BJ (cell line): ENCODE results near the gene KATNBL1. TPM values are rescaled to one million over a fixed set of nuclear protein-coding genes. Genes with fewer than 3 reads are reported as not detected.

Experiments
- CTCF ChIA-PET: fragments of 350-600 bp; formaldehyde crosslinking; extraction: SDS; loops from one replicate; lab custom pipeline; 2021; ENCODE audit warnings: antibody characterized with exemption, inconsistent platforms; lab: Yijun Ruan, JAX
- POLR2A ChIA-PET: fragments of 300-600 bp; sonication (Branson Sonifier 250); formaldehyde crosslinking; extraction: SDS; loops from one replicate; lab custom pipeline; 2021; ENCODE audit warnings: antibody characterized with exemption; lab: Charles Lee
- DNase-seq: peaks from one replicate; pipeline ENCODE4 v3.0.0-alpha.2; 2011; ENCODE audit warnings: low read depth
- H3K27me3 ChIP-seq: 2 replicates; pipeline ENCODE4 v1.6.0; 2011; ENCODE audit warnings: low read length; ENCODE audit not compliant: control insufficient read depth, insufficient read depth
- H3K36me3 ChIP-seq: 2 replicates; pipeline ENCODE4 v1.5.1; 2011; ENCODE audit warnings: low read length; ENCODE audit not compliant: control insufficient read depth, insufficient read depth
- H3K4me3 ChIP-seq: 2 replicates; pipeline ENCODE4 v1.5.1; 2011; ENCODE audit warnings: low read depth, mild to moderate bottlenecking, control low read depth, low read length
- CTCF ChIP-seq: IDR thresholded peaks from 2 replicates; pipeline ENCODE4 v1.5.1; 2011; ENCODE audit warnings: low read depth, mild to moderate bottlenecking, control low read depth, inconsistent platforms, low read length, moderate library complexity; ENCODE audit not compliant: insufficient read depth
- polyA plus RNA-seq: library from polyadenylated mRNA; depleted of rRNA; stranded (reverse); fragments of >200 nt; gene quantifications from 2 replicates; pipeline ENCODE4 v1.2.3, GENCODE V29; 2011

KATNBL1 gene
- polyA plus RNA-seq, 1 experiment = 17.3 TPM

DNA sequence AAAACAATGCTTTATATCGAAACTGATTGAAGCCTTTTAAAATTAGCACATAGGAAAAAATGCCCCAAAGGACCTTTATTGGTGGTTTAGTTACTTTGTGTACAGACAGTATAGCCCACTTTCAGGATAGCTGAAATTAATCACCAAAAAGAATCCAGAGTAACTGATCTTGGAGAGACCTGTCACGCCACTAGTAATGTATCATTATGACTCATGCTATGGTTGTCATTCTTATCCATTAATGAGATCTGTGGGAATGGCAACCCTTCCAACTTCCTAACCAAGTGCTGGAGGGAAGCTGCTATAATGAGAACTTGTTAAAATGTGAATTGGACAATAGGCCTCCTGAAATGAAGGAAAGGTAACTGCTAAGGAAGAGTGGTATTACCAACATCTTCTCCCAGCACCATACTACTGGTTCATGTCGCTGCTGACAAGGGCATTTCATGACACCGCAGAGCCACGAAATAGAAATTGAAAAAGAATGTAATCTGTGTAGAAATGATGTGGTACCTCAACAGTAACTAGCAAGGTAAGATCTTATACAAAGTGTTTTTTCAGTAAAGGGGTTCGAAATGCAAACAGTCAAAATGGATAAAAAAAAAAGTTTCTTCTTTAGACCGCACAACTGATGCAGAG, 7.8 kb upstream of the KATNBL1 start:
- CTCF ChIA-PET = interaction anchor here (0.6 to 1.6 kb wide), 3 partner anchors 106 to 149 kb away, joined by 3 to 9 read pairs (median 3); partner anchors contain the start of gene LPCAT4

GRCh38 chr15:34216527-34217270, 6.8 kb upstream of the KATNBL1 start:
- Histone ChIP-seq H3K27me3 (no peaks in the 10 kb centered on the region), H3K36me3 (no peaks in the 10 kb centered on the region), H3K4me3 (no peak overlapping the region)
- ChIA-PET CTCF (interaction anchor here (0.6 to 2.6 kb wide), 5 partner anchors 105 to 150 kb away, joined by 3 to 13 read pairs (median 3); partner anchors contain the start of gene LPCAT4), POLR2A (no interaction called here)
- no peak for DNase-seq
- no peak for TF ChIP-seq CTCF

More for the DNA sequence above, 7.8 kb upstream of the KATNBL1 start:
- Histone ChIP-seq H3K27me3 (no peaks in the 10 kb centered on the region), H3K4me3 (no peak overlapping the region), H3K36me3 (no peaks in the 10 kb centered on the region)
- no peak for TF ChIP-seq CTCF
- no peak for DNase-seq
- POLR2A ChIA-PET = no interaction called here

GRCh38 chr15:34214135-34214534, 4.2 kb upstream of the KATNBL1 start:
- Histone ChIP-seq H3K27me3 (no peaks in the 10 kb centered on the region), H3K36me3 (no peaks in the 10 kb centered on the region), H3K4me3 (no peak overlapping the region)
- DNase-seq = no peak
- no peak for TF ChIP-seq CTCF
- CTCF ChIA-PET = interaction anchor here (6.0 kb wide), 1 partner anchor 153 kb away, joined by 61 read pairs; no protein-coding TSS in a partner anchor
- POLR2A ChIA-PET = no interaction called here

- no peaks in the 10 kb centered on the region for H3K27me3 ChIP-seq
- TF ChIP-seq CTCF = no peak
- ChIA-PET POLR2A (no interaction called here), CTCF (interaction anchor here (1.0 to 7.2 kb wide), 3 partner anchors 16 to 153 kb away, joined by 3 to 124 read pairs (median 61); no protein-coding TSS in a partner anchor)
- no peaks in the 10 kb centered on the region for H3K36me3 ChIP-seq
- no peak for DNase-seq
- H3K4me3 ChIP-seq = no peak overlapping the region
Observed at GRCh38 chr15:34213690-34214089, 3.8 kb upstream of the KATNBL1 start.

- no peaks in the 10 kb centered on the region for H3K36me3 ChIP-seq
- CTCF ChIA-PET = interaction anchor here (1.6 to 1.8 kb wide), 2 partner anchors 10 to 96 kb away, joined by 3 to 5 read pairs; no protein-coding TSS in a partner anchor
- TF ChIP-seq CTCF = no peak
- POLR2A ChIA-PET = no interaction called here
- H3K27me3 ChIP-seq = no peaks in the 10 kb centered on the region
- no peak for DNase-seq
- no peak overlapping the region for H3K4me3 ChIP-seq
Observed at GRCh38 chr15:34206011-34206410, 3.9 kb downstream of the KATNBL1 start.
